ENCODE measurements around the gene SGIP1. TPM values are rescaled to one million over a fixed set of nuclear protein-coding genes. Genes with fewer than 3 reads are reported as not detected.

SGIP1 gene
- total and polyA plus RNA-seq, 2 of the 8 experiments (the other 6 are each of a cell fraction or from before 2014, with no cell fraction given): 1.4 to 2.1 TPM

DNA sequence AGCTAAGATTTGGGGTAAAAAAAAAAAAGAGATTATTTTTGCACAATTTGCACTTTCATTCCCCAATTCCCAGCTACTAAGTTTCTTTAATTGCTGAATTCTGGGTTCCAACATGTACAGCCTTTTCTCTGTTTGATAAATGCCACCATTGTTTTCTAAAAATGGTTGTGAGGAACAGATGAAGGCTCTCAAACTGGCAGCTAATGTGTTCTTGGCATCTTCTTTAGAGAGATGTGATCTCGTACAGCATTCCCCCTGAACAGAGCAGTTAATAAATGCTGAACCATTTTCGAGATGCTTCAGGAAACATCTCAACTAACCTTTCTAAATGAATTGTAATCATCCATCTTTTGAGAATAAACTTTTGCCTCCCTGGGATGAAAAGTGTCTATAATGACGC is 110.4 kb downstream of the SGIP1 start:
- Histone ChIP-seq H3K56ac (replicated peaks; ENCODE audit: insufficient read length, low read depth, low read length) (no peak overlapping the region), H4K5ac (ENCODE audit: insufficient read length, low read depth, low read length) (no peak overlapping the region), H3K36me3 (ENCODE audit: control insufficient read depth in 2 of 4, insufficient read depth in 4 of 4, low read length in 3 of 4) (no peaks in the 10 kb centered on the region), H3K14ac (ENCODE audit: insufficient read length) (no peak overlapping the region), H3K4me1 (replicated peaks in 1 of 4; ENCODE audit: control insufficient read depth in 3 of 4, insufficient read depth in 4 of 4, low read length in 3 of 4) (no peaks in the 10 kb centered on the region), H3K23me2 (ENCODE audit: low read depth, low read length) (no peaks in the 10 kb centered on the region), H3K18ac (ENCODE audit: extremely low read depth, low read length) (no peak overlapping the region), H2BK20ac (ENCODE audit: low read length) (no peak overlapping the region), H3K23ac (ENCODE audit: insufficient read length) (no peak overlapping the region), H2AFZ (ENCODE audit: low read length) (no peak overlapping the region), H3K27me3 (replicated peaks in 1 of 4; ENCODE audit: control insufficient read depth in 3 of 4, extremely low read depth in 1 of 4, insufficient read depth in 3 of 4, low read length in 3 of 4) (no peaks in the 10 kb centered on the region), H3K4me3 (ENCODE audit: extremely low read depth in 1 of 4, insufficient read depth in 2 of 4, low read depth in 3 of 4, low read length in 4 of 4) (no peak overlapping the region), H2AK5ac (ENCODE audit: low read depth, low read length) (no peak overlapping the region), H2BK15ac (ENCODE audit: low read length) (no peak overlapping the region), H4K20me1 (replicated peaks in 1 of 2; ENCODE audit: control insufficient read depth in 1 of 2, insufficient read depth in 2 of 2, low read length in 2 of 2) (no peaks in the 10 kb centered on the region), H2BK12ac (ENCODE audit: low read depth, low read length) (no peak overlapping the region), H2BK120ac (replicated peaks; ENCODE audit: low read depth, low read length) (no peak overlapping the region), H3K9ac (replicated peaks in 1 of 4; ENCODE audit: extremely low read depth in 1 of 4, low read depth in 3 of 4, low read length in 3 of 4) (no peak overlapping the region), H3K4me2 (ENCODE audit: insufficient read depth in 1 of 2, low read depth in 2 of 2, low read length in 2 of 2) (no peak overlapping the region), H2BK5ac (ENCODE audit: low read depth, low read length) (no peak overlapping the region), H4K91ac (replicated peaks; ENCODE audit: insufficient read length, low read length) (no peak overlapping the region), H3K27ac (ENCODE audit: low read depth, low read length) (no peak overlapping the region), H4K8ac (ENCODE audit: extremely low read depth, insufficient read depth, low read length) (no peak overlapping the region), H3K9me3 (ENCODE audit: insufficient read depth in 2 of 2, low read depth in 1 of 2, low read length in 1 of 2) (no peaks in the 10 kb centered on the region), H3K79me1 (ENCODE audit: low read depth, low read length) (no peaks in the 10 kb centered on the region), H3K4ac (replicated peaks; ENCODE audit: insufficient read length, low read depth, low read length) (no peak overlapping the region), H3K79me2 (ENCODE audit: control insufficient read depth in 1 of 2, insufficient read depth in 2 of 2, low read length in 2 of 2) (no peaks in the 10 kb centered on the region)
- CTCF ChIA-PET (ENCODE audit: partially characterized antibody): no interaction called here
- 92% methylated on average over 3 of the region's 3 CpGs; no CpG with 5 or more reads in 1 of the 2 experiments for WGBS, 2 experiments (ENCODE audit: extremely low coverage in 1 of 2, insufficient coverage in 1 of 2, insufficient read length in 1 of 2, insufficient replicate concordance in 2 of 2, low coverage in 1 of 2, low lambda C conversion rate in 2 of 2, missing lambda C conversion rate in 1 of 2)
- FAIRE-seq (no peak), DNase-seq (ENCODE audit: low read depth in 1 of 2, low spot score in 2 of 2) (no peak)
- TF ChIP-seq CEBPB (IDR thresholded peaks at IDR 0.05; ENCODE audit: low read depth, low read length) (no peak), MAFK (IDR thresholded peaks at IDR 0.05; ENCODE audit: low read depth, low read length) (no peak), JUND (IDR thresholded peaks at IDR 0.05; ENCODE audit: low read length) (no peak), TBP (IDR thresholded peaks at IDR 0.05; ENCODE audit: low read depth, low read length) (no peak), KDM1A (IDR thresholded peaks at IDR 0.05; ENCODE audit: borderline replicate concordance, low read length) (no peak), POU5F1 (IDR thresholded peaks at IDR 0.05; ENCODE audit: low read depth, low read length) (no peak), GABPA (IDR thresholded peaks at IDR 0.05; ENCODE audit: borderline replicate concordance, insufficient read depth, low read length) (no peak), KDM4A (IDR thresholded peaks at IDR 0.05; ENCODE audit: low read depth, low read length, severe bottlenecking) (no peak), EGR1 (IDR thresholded peaks at IDR 0.05; ENCODE audit: borderline replicate concordance, low read depth, low read length) (no peak), EP300 (IDR thresholded peaks at IDR 0.05; ENCODE audit: borderline replicate concordance in 1 of 2, low read depth in 2 of 2, low read length in 2 of 2) (no peak), CHD2 (IDR thresholded peaks at IDR 0.05; ENCODE audit: low read length) (no peak)
- POLR2A ChIA-PET (ENCODE audit: partially characterized antibody): no interaction called here
